Right atrium auricular region (tissue), 2 donors: ENCODE results near the gene TMEM132A. TPM values are rescaled to one million over a fixed set of nuclear protein-coding genes. Genes with fewer than 3 reads are reported as not detected.

Source experiments
- DNase-seq: peaks from one replicate; pipeline ENCODE4 v3.0.0-alpha.2; 2019; ENCODE audit warnings: low spot score
- H3K27ac ChIP-seq, 2 donors: fragments of 200-600 bp; sonication (generic); 1 replicate in 1 of 2; 2 replicates in 1 of 2; pipeline ENCODE4 v1.5.1; 2016 to 2019
- H3K27me3 ChIP-seq, 2 donors: fragments of 200-600 bp; sonication (generic); one replicate each; pipeline versions ENCODE4 v1.5.1 to v1.6.0; 2017 to 2019
- H3K36me3 ChIP-seq: fragments of 200-600 bp; sonication (generic); one replicate; pipeline ENCODE4 v1.5.1; 2016
- H3K4me1 ChIP-seq, 2 donors: fragments of 200-600 bp; sonication (generic); one replicate each; pipeline versions ENCODE4 v1.5.1 to v1.6.0; 2017 to 2019
- H3K4me3 ChIP-seq, 2 donors: fragments of 200-600 bp; sonication (generic); 1 replicate in 1 of 2; 2 replicates in 1 of 2; pipeline ENCODE4 v1.5.1; 2017 to 2019; ENCODE audit warnings: mild to moderate bottlenecking in 1 of 2, moderate library complexity in 1 of 2
- H3K9me3 ChIP-seq, 2 donors: fragments of 200-600 bp; sonication (generic); one replicate each; pipeline ENCODE4 v1.5.1; 2019
- CTCF ChIP-seq, 2 donors: fragments of 200-600 bp; sonication (generic); IDR thresholded peaks; one replicate each; pipeline ENCODE4 v1.5.1; 2019; ENCODE audit warnings: antibody characterized with exemption in 2 of 2
- total RNA-seq, 2 donors: library from RNA; depleted of rRNA; stranded (reverse); fragments of >200 nt; gene quantifications; one replicate each; pipeline ENCODE4 v1.1.0, GENCODE V29; 2016

TMEM132A gene
- total RNA-seq, 2 donors from 2014 or later: 7.5 to 8.4 TPM

- peaks cover 0 to 18% of the 10 kb centered on the region in 2 donors for H3K4me1 ChIP-seq
These were observed 22.5 kb downstream of the TMEM132A start for GRCh38 chr11:60946601-60947264.

GRCh38 chr11:60947700-60948099 is 23.4 kb downstream of the TMEM132A start:
- H3K27ac ChIP-seq: no peak overlapping the region
- H3K36me3 ChIP-seq: no peaks in the 10 kb centered on the region
- no peak for TF ChIP-seq CTCF (IDR thresholded peaks at IDR 0.05)
- no peak overlapping the region for H3K4me3 ChIP-seq
- no peaks in the 10 kb centered on the region for H3K9me3 ChIP-seq
- DNase-seq: no peak
- no peaks in the 10 kb centered on the region for H3K27me3 ChIP-seq
- peaks cover 0 to 19% of the 10 kb centered on the region in 2 donors for H3K4me1 ChIP-seq

More at GRCh38 chr11:60946601-60947264, 22.5 kb downstream of the TMEM132A start:
- peaks cover 5% of the 10 kb centered on the region for H3K36me3 ChIP-seq
- no peak overlapping the region for H3K4me3 ChIP-seq
- DNase-seq: no peak
- H3K27me3 ChIP-seq: no peaks in the 10 kb centered on the region
- H3K9me3 ChIP-seq: no peaks in the 10 kb centered on the region
- no peak for TF ChIP-seq CTCF (IDR thresholded peaks at IDR 0.05)
- H3K27ac ChIP-seq: no peak overlapping the region

DNA sequence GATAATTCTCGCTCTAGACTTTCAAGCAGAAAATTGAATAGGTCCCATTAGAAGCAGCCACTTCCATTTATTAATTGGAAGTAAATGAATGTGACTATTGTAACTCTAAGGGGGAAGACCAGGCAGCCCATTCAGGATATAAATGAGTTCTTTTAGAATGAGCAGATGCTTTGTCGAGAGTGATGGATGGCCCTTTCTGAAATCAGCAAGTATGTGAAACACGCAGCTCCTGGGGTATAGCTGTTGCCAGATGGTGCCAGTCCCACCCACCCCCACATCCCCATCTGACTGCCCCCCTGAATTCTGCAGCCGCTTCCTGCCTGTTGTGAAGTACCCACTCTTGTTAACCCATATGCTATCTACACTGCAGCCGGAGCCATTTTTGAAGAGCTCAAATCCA is 24.0 kb downstream of the TMEM132A start:
- Histone ChIP-seq H3K27ac (no peak overlapping the region), H3K36me3 (no peaks in the 10 kb centered on the region), H3K4me1 (peaks cover 0 to 21% of the 10 kb centered on the region in 2 donors), H3K4me3 (no peak overlapping the region), H3K9me3 (no peaks in the 10 kb centered on the region), H3K27me3 (no peaks in the 10 kb centered on the region)
- no peak for TF ChIP-seq CTCF (IDR thresholded peaks at IDR 0.05)
- no peak for DNase-seq

GRCh38 chr11:60950024-60950423 is 25.8 kb downstream of the TMEM132A start:
- H3K4me3 ChIP-seq: peak overlapping the region; percentile 39 to 56
- peak overlapping the region in 1 of 2 donors; percentile 35 for H3K27ac ChIP-seq
- no peaks in the 10 kb centered on the region for H3K9me3 ChIP-seq
- DNase-seq: no peak
- H3K4me1 ChIP-seq: peaks cover 0 to 21% of the 10 kb centered on the region in 2 donors
- no peak for TF ChIP-seq CTCF (IDR thresholded peaks at IDR 0.05)
- H3K27me3 ChIP-seq: no peaks in the 10 kb centered on the region
- H3K36me3 ChIP-seq: no peaks in the 10 kb centered on the region

DNA sequence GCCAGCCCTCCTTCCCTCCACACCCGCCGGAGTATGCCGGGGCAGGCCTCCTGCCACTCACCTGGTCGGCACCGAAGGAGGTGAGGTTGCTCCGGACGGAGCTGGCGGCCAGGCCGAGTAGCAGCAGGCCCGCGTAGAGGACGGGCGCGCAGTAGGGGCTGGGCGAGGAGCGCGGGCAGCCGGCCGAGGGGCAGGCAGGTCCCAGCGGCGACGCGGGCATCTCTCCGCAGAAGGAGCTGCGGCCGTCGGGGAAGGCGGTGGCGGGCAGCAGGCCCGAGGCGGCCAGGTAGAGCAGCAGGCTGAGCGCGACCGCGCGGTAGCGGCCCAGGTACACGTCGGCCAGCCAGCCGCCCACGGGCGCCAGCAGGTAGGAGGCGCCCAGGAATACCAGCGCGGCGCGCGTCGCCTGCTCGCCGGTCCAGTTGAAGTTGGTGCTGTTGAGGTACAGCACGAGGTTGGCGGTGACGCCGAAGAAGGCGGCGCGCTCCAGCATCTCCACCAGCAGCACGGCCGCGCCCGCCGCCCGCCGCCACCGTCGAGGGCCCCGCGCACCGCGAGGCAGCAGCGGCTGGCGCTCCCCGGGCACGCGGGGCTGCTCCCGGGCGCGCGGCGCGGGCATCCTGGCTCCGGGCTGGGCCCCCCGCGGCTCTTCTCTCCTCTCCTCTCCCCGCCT is 26.8 kb downstream of the TMEM132A start:
- Histone ChIP-seq H3K27me3 (no peaks in the 10 kb centered on the region), H3K4me1 (peaks cover 0 to 21% of the 10 kb centered on the region in 2 donors), H3K36me3 (no peaks in the 10 kb centered on the region), H3K4me3 (peak overlapping the region; percentile 39 to 56), H3K27ac (peak overlapping the region; percentile 35 to 81), H3K9me3 (no peaks in the 10 kb centered on the region)
- DNase-seq: no peak
- TF ChIP-seq CTCF (IDR thresholded peaks at IDR 0.05): no peak
